Calu3 (cell line): ENCODE measurements around the gene QRICH2. TPM values are rescaled to one million over a fixed set of nuclear protein-coding genes. Genes with fewer than 3 reads are reported as not detected.
"Not testable (repeated sequence)": the region's sequence is repeated elsewhere in the genome, so short reads cannot be mapped to it uniquely, and the experiment has no call there.

ENCODE experiments used
- BruUV-seq: library from RNA; stranded (reverse); fragments of 400-500 nt; replicated peaks from 2 replicates; lab custom pipeline; 2021; lab: Mats Ljungman, UMichigan
- CTCF ChIA-PET: fragments of 300-600 bp; sonication (Branson Sonifier 250); formaldehyde crosslinking; loops from one replicate; lab custom pipeline; 2022; ENCODE audit warnings: antibody characterized with exemption; lab: Charles Lee
- DNase-seq: peaks from one replicate; pipeline ENCODE4 v3.0.0; 2022
- H3K27ac Mint-ChIP-seq: one replicate; pipeline ENCODE4 v1.8.0; 2022; ENCODE audit warnings: mixed read lengths; ENCODE audit not compliant: unreplicated experiment
- H3K27me3 Mint-ChIP-seq: one replicate; pipeline ENCODE4 v1.8.0; 2022; ENCODE audit warnings: mixed read lengths; ENCODE audit not compliant: unreplicated experiment
- H3K36me3 Mint-ChIP-seq: one replicate; pipeline ENCODE4 v1.8.0; 2022; ENCODE audit warnings: mild to moderate bottlenecking, moderate library complexity, mixed read lengths; ENCODE audit not compliant: insufficient read depth, unreplicated experiment
- H3K4me1 Mint-ChIP-seq: one replicate; pipeline ENCODE4 v1.8.0; 2022; ENCODE audit warnings: mild to moderate bottlenecking, low read depth, mixed read lengths; ENCODE audit not compliant: unreplicated experiment
- H3K4me3 Mint-ChIP-seq: one replicate; pipeline ENCODE4 v1.8.0; 2022; ENCODE audit warnings: mild to moderate bottlenecking, low read depth, moderate library complexity, mixed read lengths; ENCODE audit not compliant: unreplicated experiment
- H3K9me3 Mint-ChIP-seq: one replicate; pipeline ENCODE4 v1.8.0; 2022; ENCODE audit warnings: low read depth, mixed read lengths; ENCODE audit not compliant: unreplicated experiment
- CTCF ChIP-seq: fragments of 200-600 bp; IDR thresholded peaks from one replicate; pipeline ENCODE4 v1.8.0; 2022; ENCODE audit warnings: antibody characterized with exemption; ENCODE audit not compliant: unreplicated experiment
- intact Hi-C: fragments of 100-400 bp; cut with micrococcal nuclease; formaldehyde crosslinking; loops from one replicate; pipeline ENCODE4 v1.10.0; 2022; ENCODE audit not compliant: unreplicated experiment
- total RNA-seq: library from RNA; stranded (reverse); gene quantifications from 2 replicates; pipeline ENCODE4 v1.2.3, GENCODE V29; 2022

QRICH2 gene
- total RNA-seq, 1 experiment from 2014 or later: 3.0 TPM

- no TSS peak for BruUV-seq
- Mint-ChIP-seq H3K27me3 (no peaks in the 10 kb centered on the region), H3K27ac (peak overlapping the region; percentile 36), H3K4me1 (peaks cover 21% of the 10 kb centered on the region), H3K9me3 (no peaks in the 10 kb centered on the region), H3K36me3 (peaks cover 43% of the 10 kb centered on the region), H3K4me3 (peak overlapping the region; percentile 96)
- DNase-seq: no peak
- TF ChIP-seq CTCF: no peak
- CTCF ChIA-PET: interaction anchor here (1.1 kb wide), 1 partner anchor 107 kb away, joined by 3 read pairs; no protein-coding TSS in a partner anchor
- intact Hi-C loops: no loop called here
Measured at GRCh38 chr17:76351526-76352071, 43.5 kb upstream of the QRICH2 start.

- no peak for DNase-seq
- TF ChIP-seq CTCF: no peak
- H3K27ac Mint-ChIP-seq: no peak overlapping the region
- H3K36me3 Mint-ChIP-seq: peaks cover 50% of the 10 kb centered on the region
- no peaks in the 10 kb centered on the region for H3K9me3 Mint-ChIP-seq
- H3K27me3 Mint-ChIP-seq: no peaks in the 10 kb centered on the region
- H3K4me3 Mint-ChIP-seq: no peak overlapping the region
- peaks cover 31% of the 10 kb centered on the region for H3K4me1 Mint-ChIP-seq
- BruUV-seq: no TSS peak
- intact Hi-C loops: no loop called here
- CTCF ChIA-PET: interaction anchor here (0.9 kb wide), 1 partner anchor 108 kb away, joined by 3 read pairs; no protein-coding TSS in a partner anchor
Measured at GRCh38 chr17:76350463-76350862, 42.4 kb upstream of the QRICH2 start.

DNA sequence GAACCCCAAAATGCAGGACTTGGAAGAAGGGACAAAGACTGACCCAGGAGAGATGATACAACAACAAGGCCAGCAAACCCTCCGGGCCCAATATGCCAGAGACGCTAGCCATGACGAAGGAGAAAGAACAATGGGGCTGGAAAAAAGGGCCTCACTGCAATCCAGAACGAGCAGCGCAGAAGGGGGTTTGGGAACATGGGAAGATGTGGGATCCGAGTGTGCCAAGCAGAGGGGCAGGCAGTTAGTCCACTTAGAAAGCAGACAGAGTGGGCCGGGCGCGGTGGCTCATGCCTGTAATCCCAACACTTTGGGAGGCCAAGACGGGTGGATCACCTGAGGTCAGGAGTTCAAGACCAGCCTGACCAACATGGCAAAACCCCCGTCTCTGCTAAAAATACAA is 38.9 kb upstream of the QRICH2 start:
- BruUV-seq, H3K27ac Mint-ChIP-seq, CTCF ChIA-PET, H3K27me3 Mint-ChIP-seq, H3K9me3 Mint-ChIP-seq, H3K4me3 Mint-ChIP-seq, DNase-seq, intact Hi-C loops: not testable (repeated sequence)
- H3K4me1 Mint-ChIP-seq: peaks cover 20% of the 10 kb centered on the region
- H3K36me3 Mint-ChIP-seq: peaks cover 32% of the 10 kb centered on the region

DNA sequence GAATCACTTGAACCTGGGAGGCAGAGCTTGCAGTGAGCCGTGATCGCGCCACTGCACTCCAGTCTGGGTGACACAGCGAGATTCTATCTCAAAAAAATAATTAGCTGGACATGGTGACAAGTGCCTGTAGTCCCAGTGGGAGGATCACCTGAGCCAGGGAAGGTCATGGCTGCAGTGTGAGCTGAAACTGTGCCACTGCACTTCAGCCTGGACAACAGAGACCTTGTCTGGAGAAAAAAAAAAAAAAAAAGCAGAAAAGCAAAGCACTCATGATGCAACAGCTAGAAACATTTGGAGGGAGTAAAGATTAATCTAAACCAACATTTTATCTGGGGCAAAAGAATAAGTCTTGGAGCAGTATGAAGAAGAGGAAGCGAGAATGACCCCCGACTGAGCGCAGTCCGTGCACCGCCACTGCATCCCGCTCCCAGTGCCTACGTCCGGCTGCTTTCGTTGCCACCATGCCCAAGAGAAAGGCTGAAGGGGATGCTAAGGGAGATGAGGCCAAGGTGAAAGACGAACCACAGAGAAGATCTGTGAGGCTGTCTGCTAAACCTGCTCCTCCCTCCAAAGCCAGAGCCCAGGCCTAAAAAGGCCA is 37.4 kb upstream of the QRICH2 start:
- H3K4me3 Mint-ChIP-seq: no peak overlapping the region
- BruUV-seq: no TSS peak
- H3K27ac Mint-ChIP-seq: peak overlapping the region; percentile 84
- TF ChIP-seq CTCF: no peak
- H3K9me3 Mint-ChIP-seq: no peaks in the 10 kb centered on the region
- H3K27me3 Mint-ChIP-seq: no peaks in the 10 kb centered on the region
- peaks cover 15% of the 10 kb centered on the region for H3K4me1 Mint-ChIP-seq
- no peak for DNase-seq
- peaks cover 31% of the 10 kb centered on the region for H3K36me3 Mint-ChIP-seq
- intact Hi-C loops: no loop called here
- CTCF ChIA-PET: interaction anchor here (0.6 to 1.5 kb wide), 3 partner anchors 8 to 216 kb away, joined by 3 to 4 read pairs (median 4); partner anchors contain the start of gene PRPSAP1

DNA sequence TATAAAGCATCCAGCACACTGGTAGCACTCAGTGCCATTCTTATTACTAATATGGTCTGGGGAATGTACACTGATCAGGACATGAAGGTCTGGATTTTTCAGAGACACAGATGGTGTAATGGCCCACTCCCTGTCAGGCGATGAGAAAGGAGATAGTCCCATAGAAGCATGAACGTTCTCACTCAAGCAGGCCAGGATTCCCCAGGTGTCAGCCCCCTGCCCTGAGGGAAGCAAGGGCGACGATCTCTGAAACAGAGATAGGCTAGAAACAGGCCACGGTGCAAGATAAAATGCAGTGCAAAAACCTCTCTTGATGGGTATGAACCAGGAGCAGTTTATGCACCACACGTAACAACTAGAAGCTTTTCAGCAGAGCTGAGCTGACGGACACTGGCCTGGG is 35.0 kb upstream of the QRICH2 start:
- Mint-ChIP-seq H3K4me1 (peaks cover 15% of the 10 kb centered on the region), H3K27ac (no peak overlapping the region), H3K9me3 (no peaks in the 10 kb centered on the region), H3K4me3 (no peak overlapping the region), H3K27me3 (no peaks in the 10 kb centered on the region), H3K36me3 (peaks cover 31% of the 10 kb centered on the region)
- CTCF ChIA-PET: no interaction called here
- no TSS peak for BruUV-seq
- DNase-seq: no peak
- TF ChIP-seq CTCF: no peak
- intact Hi-C loops: no loop called here
